HG03159 (cell line): ENCODE data around the gene SLC27A5.
"Not testable (repeated sequence)": the region's sequence is repeated elsewhere in the genome, so short reads cannot be mapped to it uniquely, and the experiment has no call there.

Source experiments
- ATAC-seq: cut with Tn5 transposase; IDR thresholded peaks from one replicate; pipeline ENCODE4 v1.9.1; 2021; ENCODE audit warnings: mild to moderate bottlenecking, moderate library complexity; ENCODE audit not compliant: unreplicated experiment

Gene SLC27A5

DNA sequence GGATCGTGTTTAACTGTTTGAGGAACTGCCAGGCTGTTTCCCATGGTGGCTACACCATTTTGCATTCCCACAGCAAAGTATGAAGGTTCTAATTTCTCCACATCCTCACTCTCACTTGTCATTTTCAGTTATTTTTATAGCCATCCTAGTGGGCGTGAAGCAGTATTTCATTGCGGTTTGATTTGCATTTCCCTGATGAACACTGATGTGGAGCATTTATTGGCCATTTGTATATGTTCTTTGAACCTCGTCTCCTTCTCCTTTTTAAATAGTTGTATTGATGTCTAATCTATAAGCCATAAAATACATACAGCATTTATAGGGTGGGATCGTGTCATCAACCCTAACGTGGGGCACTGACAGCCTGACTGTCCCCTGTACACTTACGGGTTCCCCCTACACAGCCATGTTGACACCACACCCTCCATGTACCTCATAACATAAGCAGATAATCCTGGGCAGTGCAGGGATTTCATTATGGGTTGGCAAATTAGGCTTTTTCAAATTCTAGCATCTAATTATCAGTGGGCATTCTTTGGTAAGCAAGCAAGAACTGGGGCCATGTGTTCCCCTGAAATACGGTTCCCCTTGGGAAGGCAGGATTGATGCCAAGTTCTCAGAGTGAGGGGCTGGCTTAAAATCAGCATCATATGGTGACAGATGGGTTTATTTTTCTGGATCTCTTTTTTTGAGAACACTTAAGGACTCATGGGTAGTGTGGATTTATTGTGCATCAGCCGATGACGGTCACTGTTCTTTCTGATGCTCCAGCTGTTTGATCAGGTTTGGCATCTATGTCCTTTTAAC lies 19.4 kb upstream of the SLC27A5 start:
- ATAC-seq: no peak

DNA sequence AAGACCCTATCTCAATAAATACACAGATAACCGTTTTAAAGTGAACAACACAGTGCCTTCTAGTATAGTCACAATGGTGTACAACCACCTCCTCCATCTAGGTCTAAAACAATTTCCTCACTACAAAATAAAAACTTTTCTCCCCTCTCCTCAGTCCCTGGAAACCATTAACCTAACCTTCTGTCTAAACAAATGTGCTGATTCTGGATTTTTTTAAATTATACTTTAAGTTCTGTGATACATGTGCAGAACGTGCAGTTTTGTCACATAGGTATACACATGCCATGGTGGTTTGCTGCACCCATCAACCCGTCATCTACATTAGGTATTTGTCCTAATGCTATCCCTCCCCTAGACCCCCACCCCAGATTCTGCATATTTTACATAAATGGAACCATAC lies 17.6 kb upstream of the SLC27A5 start:
- no peak for ATAC-seq

DNA sequence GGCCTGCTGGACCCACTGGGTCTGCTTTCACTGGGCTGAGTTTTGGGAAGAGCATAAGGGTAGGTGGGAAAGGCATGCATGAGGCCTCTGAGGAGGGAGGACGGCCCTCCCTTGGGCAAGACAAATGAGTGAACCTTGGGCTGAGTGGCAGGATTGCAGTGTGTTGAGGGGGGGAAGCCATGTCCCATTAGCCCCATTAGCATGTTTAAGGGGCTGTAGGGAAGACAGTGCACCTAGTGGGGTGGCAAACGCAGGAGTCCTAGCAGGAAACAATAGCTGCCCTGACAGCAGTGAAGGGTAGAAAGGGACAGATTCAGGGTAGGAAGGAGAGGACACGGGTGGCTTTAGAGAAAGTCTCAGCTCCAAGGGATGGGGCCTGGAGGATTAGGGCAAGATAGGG lies 10.9 kb upstream of the SLC27A5 start:
- ATAC-seq: no peak

DNA sequence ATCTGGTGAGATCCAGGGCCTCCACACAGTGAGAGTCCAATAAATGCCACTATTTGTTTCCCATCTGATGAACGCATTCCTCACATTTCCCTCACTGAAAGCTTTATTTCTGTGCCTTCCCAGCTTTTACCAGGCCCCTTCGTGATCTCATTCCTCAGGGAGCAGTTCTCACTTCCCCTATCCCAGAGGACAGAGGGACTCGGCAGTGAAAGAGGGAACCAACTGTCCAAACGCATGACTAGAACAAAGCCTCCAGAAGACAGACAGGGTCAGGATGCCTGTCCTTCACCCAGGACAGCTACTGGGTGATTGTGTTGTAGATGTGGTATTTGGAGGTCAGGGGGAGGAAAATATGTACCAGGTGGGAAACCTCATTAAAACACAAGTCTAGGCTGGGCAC lies 9.9 kb upstream of the SLC27A5 start:
- ATAC-seq: no peak

DNA sequence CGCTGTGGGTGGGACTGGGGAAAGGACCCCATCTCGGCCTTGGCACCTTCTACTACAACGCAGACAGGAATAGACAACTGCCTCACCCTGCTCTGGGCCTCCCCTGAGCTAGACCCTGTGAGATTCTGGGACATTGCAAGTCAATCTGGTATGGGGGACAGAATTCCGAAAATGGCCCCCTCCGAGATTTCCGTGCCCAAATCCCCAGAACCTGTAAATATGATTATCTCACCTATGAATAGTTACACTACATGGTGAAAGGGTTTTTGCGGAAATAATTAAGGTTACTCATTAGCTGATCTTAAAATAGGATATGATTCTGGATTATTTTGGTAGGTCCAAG lies 8.4 kb upstream of the SLC27A5 start:
- no peak for ATAC-seq

DNA sequence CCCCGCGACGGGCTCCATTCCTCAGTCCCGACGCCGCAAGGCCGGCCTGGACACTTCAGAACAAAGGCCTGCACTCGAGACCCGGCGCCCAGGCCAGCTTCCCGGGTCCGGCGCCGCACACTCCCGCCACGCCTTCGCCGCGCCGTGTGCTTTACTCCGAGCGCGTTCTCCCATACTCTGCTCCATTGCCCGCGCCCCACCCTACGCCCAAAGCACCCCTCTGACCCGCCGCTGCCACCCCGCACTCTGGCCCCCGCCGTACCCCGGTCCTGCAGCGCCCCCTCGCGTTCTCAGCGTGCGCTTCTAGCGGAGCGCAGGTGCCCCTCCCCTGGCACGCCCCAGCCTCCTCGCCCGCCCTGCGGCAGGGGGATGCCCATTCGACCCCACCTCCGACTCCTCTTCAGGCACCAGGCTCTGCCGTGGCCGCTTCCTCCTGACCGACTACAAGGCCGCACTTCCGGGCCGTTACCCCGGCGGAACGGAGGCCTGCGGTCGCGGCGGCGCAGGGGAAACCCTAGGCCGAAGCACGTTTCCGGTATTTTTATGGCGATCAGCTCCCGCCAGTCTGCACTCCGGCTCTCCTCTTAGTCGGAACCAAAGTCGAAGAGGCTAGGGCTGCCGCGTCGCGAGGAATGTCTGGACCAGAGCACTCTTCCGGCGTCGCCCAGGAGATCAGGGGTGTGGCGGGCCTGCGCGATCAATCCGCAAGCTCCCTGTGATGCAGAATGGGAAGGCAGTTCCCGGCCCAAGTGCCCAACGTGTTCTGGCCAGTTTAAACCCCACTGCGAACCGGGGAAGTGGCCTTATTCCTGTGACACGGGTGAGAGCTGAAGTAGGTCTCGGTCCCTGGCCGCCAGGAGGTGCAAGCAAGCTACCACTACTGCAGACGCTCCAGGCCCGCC lies 7.8 kb upstream of the SLC27A5 start, which contains the start of gene ZBTB45:
TSS of gene ZBTB45 (minus strand) at position 456 of the 902 bp plus-strand sequence. CDS start 2,137 bp downstream, outside the sequence.
- peak; percentile 82 for ATAC-seq

DNA sequence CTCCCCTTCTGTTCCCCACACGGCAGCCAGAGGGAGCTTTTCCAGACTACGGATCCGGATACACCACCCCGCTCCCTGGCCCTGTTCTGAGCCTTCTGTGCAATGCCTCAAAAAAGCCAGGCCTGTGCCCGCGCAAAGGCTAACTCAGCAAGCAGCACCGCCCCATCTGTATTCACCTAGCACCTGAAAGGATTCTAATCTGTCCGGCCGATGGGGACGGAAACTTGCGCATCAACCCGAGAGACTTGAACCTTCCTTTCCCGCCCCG lies 7.2 kb upstream of the SLC27A5 start:
- ATAC-seq: no peak

DNA sequence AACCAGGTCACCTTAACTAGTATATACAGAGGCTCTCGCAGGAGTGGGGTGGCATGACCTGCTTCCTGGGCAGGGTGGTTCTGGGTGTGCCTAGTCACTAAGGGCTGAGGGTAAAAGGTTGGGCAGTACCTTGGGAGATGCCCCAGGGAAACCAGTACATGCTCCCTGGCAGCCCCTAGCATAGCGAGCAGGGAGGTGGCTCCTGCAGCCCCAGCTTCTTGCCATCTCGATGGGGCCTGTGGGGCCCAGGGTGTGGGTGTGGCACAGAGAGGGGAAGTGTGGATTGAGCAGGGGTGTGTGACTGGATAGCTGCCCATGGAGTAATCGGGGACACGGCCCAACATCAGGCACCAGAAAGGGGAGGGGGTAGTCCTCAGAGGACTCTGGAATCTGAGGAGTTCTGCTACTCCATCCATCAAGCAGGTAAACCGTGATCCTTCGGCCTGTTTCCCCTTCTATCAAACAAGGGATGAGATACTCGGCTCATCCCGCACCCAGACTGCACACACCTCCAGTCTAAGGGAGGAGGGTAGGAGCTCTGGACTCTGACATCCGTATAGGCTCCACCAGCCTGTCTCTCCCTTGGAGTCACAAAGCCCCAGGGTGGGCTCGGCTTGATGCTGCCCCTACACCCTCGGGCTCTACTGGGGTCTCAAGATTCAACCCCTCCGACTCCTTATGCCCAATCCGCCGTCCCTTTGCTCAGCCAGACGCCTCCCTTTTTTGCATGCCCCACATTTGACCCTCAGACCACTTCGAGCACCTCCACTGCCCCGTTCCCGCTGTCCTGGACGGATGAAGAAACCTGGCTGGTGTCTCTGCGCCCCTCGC lies 6.7 kb upstream of the SLC27A5 start:
- no peak for ATAC-seq

DNA sequence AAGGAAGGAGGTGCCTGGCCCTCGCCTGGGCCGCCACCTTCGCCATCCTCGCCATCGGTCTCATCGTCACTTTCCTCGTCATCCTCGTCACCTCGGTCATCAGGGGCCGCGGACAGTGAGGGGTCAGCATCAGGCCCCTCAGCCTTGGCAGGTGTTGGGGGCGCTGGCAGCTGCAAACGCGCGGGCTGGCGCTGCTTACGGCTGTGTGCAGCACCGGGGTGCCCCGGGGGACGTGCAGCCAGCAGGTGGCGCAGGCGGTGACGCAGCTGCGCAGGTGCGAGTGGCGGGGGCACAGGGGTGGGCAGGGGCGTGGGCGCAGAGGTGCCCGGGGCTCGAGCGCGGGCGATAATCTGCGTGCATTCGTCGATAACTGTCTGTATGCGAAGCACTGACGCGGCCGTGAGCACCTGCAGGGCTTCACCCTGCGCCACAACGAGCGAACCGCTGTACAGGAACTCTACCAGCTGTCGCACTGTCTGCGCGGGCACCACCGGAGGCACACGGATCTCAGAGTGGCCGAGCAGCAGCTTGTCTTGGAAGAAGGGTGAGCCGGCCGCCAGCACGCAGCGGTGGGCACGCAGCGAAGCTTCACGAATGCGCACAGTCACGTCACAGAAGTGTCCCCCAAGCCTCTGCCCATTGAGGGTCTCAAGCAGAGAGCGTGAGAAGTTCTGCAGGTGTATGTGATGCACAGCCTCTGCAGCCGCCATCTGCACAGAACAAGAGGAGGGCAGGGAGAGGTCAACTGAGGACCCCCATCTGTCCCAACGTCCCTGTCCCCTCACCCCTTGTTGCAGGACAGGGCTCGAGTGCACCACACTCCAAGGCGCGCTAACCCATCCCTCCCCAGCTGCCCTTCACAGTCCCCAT lies 5.4 kb upstream of the SLC27A5 start:
- no peak for ATAC-seq

DNA sequence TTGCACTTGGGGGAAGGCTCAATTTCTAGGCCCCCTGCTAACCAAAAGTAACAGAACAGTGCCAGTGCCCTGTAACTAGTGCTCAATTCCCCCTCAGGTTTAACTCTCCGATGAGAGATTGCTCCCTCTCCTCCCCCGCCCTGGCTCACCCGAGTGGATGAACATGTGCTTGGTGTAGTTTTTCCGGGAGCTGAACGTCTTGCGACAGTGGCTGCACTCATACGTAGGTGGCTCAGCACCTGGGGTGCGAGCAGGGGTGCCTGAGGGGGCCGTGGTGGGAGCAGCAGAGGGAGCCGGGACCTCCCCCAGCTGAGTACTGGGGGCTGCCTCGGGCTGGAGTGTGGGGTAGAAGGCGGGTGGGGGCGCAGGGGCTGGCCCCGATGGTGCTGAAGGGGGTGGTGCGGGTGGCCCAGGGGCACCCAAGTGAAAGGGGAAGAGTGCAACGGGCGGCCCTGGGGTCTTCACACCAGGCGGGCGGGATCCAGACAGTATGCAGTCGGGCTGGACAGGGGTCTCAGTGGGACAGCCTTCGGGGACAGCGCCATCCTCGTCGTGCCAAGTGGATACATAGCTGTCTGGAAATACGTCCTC lies 4.5 kb upstream of the SLC27A5 start:
- no peak for ATAC-seq

DNA sequence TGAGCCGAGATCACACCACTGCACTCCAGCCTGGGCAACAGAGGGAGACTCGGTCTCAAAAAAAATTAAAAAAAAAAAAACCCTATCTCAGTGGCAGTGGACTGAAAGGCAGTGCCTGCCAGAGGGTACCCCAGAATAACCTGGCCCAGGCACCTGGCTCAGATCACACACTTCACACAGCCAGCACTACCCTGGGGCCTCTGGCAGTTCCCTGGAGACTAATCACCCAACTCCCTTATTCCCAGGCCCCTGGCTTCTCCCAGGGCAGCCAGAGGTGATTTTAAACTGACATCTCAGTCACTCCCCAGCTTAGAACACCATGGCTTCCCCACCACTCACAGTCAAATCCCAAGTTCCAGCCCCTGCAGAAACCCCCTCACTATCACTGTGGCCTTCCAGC lies 3.5 kb upstream of the SLC27A5 start:
- no peak for ATAC-seq

DNA sequence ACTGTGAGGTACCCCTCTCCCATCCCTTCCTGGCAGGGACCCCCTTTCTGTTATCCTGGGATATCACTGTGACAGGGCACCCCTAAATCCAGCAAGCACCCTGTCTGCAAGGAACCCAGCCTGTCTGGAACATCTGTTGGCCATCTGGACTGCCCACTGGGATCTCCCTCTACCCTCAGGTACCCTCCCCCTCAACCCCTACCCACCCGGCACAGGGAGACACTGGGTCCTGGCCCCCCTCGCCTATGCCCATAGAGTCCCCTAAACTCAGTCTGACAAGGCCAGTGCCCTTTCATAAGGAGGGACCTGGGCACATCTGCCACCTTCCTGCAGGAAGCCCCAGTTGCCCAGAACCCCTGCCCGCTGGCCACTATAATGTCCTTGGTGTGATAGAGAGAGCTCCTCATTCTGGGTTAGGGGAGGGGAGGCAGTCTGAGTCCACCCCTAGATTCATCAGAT lies 2.8 kb upstream of the SLC27A5 start:
- no peak for ATAC-seq

DNA sequence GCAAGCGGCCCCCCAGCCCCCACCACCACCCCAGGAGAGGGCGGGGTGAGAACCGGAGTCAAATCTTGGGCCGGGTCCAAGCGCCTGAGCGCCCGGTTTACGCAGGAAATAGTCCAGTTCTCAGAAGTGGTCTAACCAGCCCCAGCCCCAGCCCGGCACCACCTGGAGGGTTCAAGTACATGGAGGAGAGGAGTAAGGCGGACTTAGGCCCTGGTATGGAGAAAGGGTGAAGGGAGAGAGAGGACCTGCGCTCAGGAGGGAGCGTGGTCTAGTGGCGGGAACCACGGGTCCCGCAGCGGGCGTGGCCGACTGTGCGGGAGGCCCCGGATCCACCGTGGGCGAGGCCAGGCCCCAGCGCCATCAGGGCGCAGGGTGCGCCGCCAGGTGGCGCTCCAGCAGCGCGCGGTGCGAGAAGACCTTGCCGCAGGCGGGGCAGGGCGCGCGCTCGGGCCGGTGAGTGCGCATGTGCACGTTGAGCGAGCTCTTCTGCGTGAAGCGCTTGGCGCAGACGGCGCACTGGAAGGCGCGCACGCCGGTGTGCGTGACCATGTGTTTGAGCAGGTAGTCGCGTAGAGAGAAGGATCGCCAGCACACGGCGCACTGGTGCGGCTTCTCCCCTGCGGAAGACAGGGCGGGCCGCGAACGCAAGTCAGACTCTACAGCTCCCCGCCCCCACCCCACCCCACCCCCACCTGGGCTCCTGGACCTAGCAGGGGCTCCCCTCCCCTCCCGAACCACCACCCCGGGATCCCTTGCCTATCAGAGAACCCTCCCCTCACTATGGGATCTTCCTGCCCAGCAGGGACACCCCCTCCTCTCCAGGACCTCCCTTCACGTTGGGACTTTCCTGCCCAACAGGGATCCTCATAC lies 2.1 kb upstream of the SLC27A5 start:
- peak; percentile 69 for ATAC-seq

DNA sequence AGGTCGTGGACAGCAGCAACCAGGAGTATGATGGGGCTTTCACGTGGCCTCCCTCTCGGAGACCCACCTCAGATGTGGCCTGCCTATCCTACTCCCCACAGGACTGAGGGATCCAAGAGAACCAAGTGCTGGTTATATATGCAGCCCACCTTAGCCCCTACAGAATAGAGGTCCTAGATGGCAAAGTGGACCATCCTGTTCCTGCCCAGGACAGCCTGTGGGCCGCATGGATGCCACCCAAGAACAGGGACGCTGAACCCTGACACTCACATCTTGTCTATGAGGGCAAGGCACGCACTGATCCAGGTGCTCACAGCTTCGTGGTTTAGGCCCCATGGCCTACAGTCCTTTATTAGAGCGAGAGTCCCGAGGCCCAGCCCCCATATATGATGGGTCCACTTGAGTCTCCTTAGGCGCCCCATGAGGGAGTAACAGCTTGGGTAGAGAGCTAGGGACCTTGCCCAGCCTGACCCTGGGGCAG lies 1.5 kb upstream of the SLC27A5 start:
- no peak for ATAC-seq

DNA sequence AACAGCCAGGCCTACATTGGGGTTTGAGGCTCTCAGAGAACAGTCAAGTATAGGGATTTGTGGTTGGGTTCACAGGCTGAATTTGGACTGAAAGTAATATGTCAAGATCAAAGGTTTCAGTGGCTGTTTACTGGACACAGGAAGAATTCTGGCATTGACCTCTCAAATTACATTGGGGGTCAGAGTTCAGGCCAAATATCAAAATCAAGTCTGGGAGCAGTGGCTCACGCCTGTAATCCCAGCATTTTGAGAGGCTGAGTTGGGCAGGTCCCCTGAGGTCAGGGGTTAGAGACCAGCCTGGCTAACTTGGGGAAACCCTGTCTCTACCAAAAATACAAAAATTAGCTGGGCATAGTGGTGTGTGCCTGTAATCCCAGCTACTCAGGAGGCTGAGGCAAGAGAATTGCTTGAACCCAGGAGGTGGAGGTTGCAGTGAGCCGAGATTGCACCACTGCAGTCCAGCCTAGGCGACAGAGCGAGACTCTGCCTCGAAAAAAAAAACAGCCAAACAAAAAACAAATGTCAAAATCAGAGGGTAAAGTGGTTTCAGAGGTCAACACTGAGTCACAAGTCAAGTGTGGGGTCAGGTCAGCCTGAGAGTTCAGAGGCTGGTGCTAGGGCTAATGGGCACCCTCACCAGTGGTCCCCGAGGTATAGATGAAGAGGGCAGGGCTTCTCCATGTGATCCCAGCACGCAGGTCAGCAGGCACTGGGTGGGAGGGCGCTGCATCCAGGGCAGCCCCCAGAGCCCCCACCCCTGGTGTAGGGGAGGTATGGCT lies 1.5 kb downstream of the SLC27A5 start:
- ATAC-seq: no peak

DNA sequence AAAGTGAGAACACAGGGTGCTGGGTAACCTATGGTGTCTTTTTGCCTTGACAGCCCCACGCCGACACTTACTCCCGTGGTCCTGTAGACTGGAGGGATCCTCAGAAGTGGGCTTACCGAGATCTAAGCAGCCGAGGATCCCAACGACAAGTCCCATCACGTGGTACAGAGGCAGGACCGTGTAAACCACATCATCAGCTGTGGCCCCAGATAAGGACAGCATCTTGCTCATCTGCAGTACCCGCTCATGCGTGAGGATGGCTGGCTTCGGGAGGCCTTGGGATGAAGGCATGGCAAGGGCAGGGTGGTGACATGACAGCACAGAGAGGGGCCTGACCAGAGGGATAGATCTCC lies 2.1 kb downstream of the SLC27A5 start:
- ATAC-seq: no peak

DNA sequence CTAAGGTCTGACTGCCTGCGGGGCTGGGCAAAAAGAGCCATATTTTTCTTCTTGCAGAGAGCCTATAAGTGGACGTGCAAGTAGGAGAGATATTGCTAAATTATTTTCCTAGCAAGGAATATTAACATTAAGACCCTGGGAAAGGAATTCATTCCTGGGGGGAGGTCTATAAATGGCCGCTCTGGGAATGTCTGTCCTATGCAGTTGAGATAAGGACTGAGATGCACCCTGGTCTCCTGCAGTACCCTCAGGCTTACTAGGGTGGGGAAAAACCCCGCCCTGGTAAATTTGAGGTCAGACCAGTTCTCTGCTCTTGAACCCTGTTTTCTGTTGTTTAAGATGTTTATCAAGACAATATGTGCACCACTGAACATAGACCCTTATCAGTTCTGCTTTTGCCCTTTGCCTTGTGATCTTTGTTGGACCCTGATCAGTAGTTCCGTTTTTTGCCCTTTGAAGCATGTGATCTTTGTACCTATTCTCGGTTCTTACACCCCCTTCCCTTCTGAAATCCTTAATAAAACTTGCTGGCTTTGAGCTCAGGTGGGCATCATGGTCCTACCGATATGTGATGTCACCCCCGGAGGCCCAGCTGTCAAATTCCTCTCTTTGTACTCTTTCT lies 4.1 kb downstream of the SLC27A5 start:
- not testable (repeated sequence) for ATAC-seq

DNA sequence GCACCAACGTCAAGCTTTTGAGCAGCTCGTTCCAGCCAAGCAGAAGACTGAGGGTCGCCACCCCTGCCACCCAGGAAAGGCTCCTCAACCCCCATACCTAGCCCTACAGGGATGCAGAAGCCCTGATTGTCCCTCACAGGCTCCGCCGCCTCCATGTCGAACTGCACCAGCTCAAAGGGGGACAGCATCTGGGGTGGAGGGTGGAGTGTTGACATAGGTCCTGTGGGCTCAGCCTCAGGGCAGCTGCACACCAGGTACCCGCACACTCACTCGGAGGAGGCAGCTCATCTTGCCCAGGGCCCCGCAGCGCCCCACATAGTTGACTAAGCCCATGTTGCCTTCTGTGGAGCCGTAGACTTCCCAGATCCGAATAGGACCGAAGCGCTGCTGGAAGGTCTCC lies 11.6 kb downstream of the SLC27A5 start:
- no peak for ATAC-seq
